GM21526 (cell line): ENCODE measurements around the gene LNX1.

ENCODE experiments used
- ATAC-seq: cut with Tn5 transposase; IDR thresholded peaks from one replicate; pipeline ENCODE4 v1.9.1; 2021; ENCODE audit warnings: moderate library complexity; ENCODE audit not compliant: unreplicated experiment, low FRiP score

Gene LNX1

DNA sequence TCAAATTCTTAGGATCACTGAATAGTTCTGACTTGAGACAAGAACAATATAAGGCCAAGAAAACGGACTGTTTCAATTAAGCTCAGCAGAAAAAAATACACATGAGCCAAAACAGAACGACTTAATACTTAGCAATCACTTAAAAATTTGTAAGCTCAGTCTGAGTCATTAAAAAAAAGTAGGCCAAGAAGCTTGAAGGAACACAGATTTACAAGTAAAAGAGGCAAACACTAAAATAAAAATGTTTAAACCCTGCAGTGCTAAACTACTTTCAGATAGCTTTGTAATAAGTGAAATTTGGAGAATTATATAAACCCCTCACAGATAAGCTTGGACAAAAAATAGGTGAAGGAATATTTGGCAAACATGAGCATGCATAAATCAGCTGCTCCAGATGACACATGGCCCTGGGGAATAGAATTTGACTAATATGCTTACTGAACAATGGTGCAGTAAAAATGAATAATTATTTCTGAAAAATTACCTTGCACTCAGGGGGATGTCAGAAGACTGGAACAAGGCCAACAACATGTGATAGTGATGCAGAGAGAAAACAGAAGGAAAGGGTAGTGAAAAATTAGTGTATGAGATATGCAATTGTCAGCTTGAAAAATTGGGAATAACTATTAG is 49.6 kb downstream of the LNX1 start:
- ATAC-seq, result no peak

DNA sequence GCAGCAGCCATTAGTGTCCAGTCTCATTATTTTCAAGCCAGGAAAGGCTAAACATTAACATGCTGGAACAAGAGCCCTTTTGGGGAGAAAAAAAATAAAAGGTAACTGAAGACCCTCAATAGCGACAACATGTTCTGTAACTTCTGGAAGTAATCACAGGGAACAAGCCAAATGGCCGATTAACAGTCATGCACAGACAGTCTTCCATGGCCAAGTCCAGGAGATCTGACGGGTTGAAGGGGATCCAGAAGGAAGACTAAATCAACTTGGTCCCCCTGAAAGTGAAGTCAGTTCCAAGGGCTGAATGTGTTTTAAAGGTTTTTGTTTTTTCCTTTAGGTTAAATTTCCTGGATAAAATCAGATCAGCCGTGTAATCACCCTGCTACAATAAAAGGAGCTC is 52.5 kb downstream of the LNX1 start:
- ATAC-seq, result no peak

GRCh38 chr4:53537606-53538005 is 53.7 kb downstream of the LNX1 start:
- ATAC-seq, result no peak

DNA sequence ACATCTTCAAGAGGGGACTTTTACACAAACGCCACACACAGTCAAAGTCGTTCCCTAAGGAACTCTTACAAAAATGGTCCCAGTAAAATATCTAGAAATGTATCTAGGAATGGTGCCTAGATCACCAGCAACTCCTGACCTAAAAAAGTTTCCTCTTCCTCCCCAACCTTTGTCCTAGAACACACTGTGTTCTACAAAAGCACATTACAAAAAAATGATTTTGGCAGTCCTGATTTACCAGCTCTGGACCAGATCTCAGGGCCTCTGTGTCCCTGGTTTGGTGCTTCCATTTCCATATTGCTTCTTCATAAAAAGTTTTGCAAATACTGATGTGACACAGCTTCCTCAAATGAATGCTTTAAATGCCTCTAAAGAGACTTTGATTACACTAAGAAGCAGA is 55.0 kb downstream of the LNX1 start:
- ATAC-seq, result no peak

DNA sequence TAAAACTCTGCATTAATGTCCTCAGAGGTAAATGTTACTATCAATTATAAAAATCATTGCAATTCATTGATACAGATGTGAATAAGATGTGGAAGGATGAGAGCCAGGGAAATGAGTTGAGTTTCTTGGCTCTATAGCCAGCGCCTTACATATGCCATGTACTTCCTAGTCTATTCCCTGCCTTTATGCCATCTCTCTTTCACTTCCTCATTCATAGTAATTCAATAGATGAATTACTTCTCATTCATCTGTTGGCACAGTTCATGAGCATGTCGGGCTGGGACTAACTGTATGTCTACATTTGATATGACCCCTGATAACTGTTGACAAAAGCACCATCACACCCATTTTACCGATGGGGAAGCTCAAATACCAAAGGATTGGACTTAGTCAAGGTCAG is 55.7 kb downstream of the LNX1 start:
- no peak for ATAC-seq

- no peak for ATAC-seq
Measured at GRCh38 chr4:53534684-53535083, 56.6 kb downstream of the LNX1 start.

GRCh38 chr4:53532521-53532920 is 58.8 kb downstream of the LNX1 start:
- ATAC-seq, result no peak

DNA sequence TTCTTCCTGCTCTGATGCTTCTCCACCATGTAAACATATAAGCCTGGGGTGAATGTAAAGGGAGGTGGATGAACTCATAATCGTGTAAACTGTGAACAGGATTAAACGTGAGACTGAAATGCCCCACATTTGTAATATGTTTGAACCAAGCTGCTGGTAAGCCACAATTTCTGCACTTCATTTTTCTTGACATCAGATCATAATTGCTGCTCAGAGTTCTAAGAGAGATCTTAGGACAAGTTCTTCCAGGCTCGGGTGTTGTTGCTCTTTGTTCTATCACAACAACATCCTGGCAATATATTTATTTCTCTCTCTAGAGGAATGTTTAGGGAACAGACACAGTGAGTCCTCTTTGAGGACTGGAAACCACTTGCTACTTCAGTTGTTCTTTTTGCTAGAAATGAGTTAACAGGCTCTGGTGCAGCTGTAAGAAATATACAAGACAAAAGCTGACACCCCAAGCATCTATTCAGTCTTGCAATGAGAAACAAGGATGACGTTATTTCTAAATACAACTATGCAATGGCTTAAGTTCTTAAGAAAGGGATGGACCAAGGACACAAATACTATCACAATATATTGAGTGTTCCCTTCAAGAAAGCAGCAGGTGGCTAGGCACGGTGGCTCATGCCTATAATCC is 59.6 kb downstream of the LNX1 start:
- ATAC-seq, result no peak

DNA sequence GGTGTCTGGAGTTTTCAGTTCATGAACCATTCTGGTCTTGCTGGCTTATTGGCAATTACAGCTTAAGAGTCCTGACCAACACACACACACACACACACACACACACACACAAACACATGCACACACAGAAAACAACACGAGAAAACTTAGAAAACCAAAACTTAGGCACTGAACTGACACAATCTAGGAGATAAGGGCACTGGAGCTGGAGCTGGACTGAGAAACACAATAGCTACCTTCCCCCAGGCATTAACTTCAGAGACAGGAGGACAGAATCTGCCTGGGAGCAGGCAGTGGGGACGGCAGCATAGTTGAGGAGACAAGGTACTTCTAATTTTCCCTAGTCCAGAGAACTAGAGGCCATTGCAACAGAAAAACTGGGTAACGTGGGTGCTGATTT is 62.3 kb downstream of the LNX1 start:
- ATAC-seq, result no peak

DNA sequence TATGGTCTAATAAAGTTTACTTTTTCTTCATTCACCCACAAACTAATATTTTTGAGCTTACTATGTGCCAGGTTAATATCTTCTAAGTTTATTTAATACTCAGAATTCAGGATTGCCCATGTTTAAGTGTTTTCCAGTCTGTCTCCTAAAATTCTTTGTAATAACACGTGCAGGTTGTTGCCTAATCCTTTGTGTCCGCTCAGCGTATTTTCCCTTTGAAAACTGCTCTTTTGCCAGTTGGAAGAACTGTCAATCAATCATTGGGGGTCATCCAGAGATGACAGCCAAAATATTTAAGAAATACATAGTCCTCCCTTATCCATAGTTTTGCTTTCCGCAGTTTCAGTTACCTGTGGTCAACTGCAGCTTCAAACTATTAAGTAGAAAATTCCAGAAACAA is 63.4 kb downstream of the LNX1 start:
- ATAC-seq, result no peak

- ATAC-seq, result no peak
Measured at GRCh38 chr4:53527326-53527725, 64.0 kb downstream of the LNX1 start.

GRCh38 chr4:53522334-53522733 is 69.0 kb downstream of the LNX1 start:
- no peak for ATAC-seq

- no peak for ATAC-seq
Measured at GRCh38 chr4:53520116-53520515, 71.2 kb downstream of the LNX1 start.

- ATAC-seq, result no peak
Measured at GRCh38 chr4:53518807-53519206, 72.5 kb downstream of the LNX1 start.

- no peak for ATAC-seq
Measured at GRCh38 chr4:53515076-53515475, 76.2 kb downstream of the LNX1 start.

DNA sequence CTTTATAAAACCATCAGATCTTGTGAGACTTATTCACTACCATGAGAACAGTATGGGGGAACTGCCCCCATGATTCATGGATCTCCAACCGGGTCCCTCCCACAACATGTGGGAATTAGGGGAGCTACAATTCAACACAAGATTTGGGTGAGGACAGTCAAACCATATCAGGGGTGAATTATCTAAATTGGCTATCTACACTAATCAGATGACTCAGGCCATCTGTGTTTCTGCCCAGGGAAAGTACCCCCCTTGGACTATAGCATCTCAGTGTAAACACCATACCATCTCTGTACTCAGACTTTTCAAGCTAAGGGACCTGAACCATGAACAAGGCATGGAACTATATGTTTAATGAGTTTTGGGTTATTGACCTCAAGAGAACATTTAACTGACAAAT is 76.8 kb downstream of the LNX1 start:
- no peak for ATAC-seq

DNA sequence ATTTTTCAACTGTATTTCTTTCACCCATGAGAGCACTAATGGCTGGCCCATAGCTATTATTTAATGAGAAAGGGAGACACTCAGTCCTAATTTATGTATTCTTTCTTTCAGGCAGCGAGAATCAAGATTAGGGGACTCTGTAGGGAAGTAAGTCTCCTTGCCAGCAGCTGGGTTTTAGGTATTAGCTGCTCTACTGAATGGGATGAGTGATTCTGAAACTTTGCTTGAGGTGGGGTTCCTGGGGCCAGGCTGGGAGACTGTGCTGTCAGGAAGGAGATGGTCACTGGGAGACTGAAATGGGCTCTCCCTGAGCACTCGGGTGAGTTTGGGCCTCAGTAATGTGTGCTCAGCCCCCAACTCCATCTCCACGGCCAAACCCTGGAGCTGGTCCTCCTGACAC is 78.7 kb downstream of the LNX1 start:
- no peak for ATAC-seq

- ATAC-seq, result no peak
Measured at GRCh38 chr4:53511014-53511413, 80.3 kb downstream of the LNX1 start.

DNA sequence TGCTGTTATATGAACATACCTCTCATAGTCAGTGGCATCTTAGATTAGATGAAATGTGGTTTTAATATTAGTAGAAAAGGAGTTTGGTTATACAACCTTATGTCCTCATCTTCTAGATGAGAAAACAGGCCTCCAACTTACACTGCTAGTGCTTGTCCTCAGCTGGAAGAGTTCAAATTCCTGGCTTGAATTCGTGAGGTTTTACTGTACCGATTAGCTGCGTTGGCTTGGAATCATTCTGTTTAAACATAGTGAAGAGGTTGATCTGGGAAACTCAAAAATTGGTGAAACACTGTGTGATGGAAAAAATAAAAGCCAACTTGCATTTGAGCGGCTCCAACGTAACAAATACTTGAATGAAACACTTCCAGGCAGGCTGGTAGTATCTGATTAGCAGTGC is 81.0 kb downstream of the LNX1 start:
- ATAC-seq, result no peak

GRCh38 chr4:53508446-53508845 is 82.8 kb downstream of the LNX1 start:
- no peak for ATAC-seq

- no peak for ATAC-seq
Measured at GRCh38 chr4:53507671-53508286, 83.5 kb downstream of the LNX1 start.

- ATAC-seq, result no peak
Measured at GRCh38 chr4:53507058-53507457, 84.2 kb downstream of the LNX1 start.
